Measurements from ENCODE around the gene PALLD. TPM values are rescaled to one million over a fixed set of nuclear protein-coding genes. Genes with fewer than 3 reads are reported as not detected.

Gene PALLD
- total and polyA plus RNA-seq, 2 of the 8 experiments (the other 6 are each of a cell fraction or from before 2014, with no cell fraction given): 10.5 to 25.0 TPM

DNA sequence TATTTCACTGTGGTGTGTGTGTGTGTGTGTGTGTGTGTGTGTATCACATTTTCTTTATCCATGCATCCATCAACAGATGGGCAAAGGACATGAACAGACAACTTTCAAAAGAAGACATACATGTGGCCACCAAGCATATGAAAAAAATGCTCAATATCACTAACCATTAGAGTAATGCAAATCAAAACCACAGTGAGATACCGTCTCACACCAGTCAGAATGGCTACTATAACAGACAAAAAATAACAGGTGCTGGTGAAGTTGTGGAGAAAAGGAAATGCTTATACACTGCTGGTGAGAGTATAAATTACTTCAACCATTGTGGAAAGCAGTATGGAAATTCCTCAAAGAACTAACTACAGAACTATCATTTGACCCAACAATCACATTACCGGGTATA lies 83.4 kb downstream of the PALLD start (continued):
- TF ChIP-seq, protein P1, sequence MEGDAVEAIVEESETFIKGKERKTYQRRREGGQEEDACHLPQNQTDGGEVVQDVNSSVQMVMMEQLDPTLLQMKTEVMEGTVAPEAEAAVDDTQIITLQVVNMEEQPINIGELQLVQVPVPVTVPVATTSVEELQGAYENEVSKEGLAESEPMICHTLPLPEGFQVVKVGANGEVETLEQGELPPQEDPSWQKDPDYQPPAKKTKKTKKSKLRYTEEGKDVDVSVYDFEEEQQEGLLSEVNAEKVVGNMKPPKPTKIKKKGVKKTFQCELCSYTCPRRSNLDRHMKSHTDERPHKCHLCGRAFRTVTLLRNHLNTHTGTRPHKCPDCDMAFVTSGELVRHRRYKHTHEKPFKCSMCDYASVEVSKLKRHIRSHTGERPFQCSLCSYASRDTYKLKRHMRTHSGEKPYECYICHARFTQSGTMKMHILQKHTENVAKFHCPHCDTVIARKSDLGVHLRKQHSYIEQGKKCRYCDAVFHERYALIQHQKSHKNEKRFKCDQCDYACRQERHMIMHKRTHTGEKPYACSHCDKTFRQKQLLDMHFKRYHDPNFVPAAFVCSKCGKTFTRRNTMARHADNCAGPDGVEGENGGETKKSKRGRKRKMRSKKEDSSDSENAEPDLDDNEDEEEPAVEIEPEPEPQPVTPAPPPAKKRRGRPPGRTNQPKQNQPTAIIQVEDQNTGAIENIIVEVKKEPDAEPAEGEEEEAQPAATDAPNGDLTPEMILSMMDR (IDR thresholded peaks at IDR 0.05; ENCODE audit: control extremely low read depth in 1 of 3, insufficient read depth in 1 of 3, low read depth in 1 of 3, low read length in 3 of 3): no peak
- TF ChIP-seq, protein P2, sequence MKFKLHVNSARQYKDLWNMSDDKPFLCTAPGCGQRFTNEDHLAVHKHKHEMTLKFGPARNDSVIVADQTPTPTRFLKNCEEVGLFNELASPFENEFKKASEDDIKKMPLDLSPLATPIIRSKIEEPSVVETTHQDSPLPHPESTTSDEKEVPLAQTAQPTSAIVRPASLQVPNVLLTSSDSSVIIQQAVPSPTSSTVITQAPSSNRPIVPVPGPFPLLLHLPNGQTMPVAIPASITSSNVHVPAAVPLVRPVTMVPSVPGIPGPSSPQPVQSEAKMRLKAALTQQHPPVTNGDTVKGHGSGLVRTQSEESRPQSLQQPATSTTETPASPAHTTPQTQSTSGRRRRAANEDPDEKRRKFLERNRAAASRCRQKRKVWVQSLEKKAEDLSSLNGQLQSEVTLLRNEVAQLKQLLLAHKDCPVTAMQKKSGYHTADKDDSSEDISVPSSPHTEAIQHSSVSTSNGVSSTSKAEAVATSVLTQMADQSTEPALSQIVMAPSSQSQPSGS (IDR thresholded peaks at IDR 0.05; ENCODE audit: low read length): no peak

Data from H1 (cell line).